ENCODE measurements around the gene STRAP.
"Not testable (repeated sequence)": the region's sequence is repeated elsewhere in the genome, so short reads cannot be mapped to it uniquely, and the experiment has no call there.

The STRAP gene

GRCh38 chr12:15928870-15929571 lies 46.8 kb downstream of the STRAP start:
- no peak for DNase-seq

DNA sequence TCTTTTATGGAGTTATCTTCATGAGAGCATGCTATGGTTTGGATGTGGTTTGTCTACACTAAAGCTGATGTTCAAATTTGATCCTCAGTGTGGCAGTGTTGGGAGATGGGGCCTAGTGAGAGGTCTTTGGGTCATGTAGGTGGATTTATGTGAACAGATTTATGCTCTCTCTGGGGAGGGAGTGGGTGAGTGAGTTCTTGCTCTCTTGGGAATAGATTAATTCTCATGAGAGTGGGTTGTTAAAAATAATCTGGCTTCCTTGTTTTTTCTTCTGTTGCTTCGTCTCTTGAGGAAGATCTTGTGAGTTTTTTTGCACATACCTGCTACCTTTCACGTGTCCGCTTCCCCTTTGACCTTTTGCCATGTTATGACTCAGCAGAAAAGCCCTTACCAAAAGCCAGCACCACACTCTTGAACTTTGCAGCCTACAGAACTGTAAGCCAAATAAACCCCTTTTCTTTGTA lies 49.4 kb downstream of the STRAP start:
- no peak for DNase-seq

DNA sequence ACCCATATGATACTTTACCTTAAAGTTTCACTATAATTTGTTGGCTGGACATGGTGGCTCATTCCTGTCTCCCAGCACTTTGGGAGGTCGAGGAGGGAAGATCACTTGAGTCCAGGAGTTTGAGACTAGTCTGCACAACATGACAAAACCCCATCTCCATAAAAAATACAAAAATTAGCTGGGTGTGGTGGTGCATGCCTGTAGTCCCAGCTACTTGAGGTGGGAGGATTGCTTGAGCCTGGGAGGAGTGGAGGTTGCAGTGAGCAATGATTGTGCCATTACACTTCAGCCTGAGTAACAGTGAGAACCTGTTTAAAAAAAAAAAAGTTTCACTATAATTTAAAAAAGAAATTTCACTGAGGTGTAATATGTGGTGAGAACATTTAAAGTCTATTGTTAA lies 50.1 kb downstream of the STRAP start:
- DNase-seq = no peak

DNA sequence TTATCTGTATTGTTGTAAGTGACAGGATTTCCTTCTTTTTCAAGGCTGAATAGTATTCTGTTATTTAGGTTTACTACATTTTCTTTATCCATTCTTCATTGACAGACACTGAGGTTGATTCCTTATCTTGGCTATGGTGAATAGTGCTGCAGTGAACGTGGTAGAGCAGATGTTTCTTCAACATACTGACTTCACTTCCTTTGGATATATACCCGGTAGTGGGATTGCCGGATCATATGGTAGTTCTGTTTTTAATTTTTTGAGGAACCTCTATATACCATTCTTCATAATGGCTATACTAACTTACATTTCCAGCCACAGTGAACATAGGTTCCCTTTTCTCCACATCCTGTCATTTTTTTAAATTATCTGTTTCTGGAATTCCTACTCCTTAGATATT lies 50.8 kb downstream of the STRAP start:
- no peak for DNase-seq

GRCh38 chr12:15933751-15934150 lies 51.6 kb downstream of the STRAP start:
- DNase-seq = no peak

DNA sequence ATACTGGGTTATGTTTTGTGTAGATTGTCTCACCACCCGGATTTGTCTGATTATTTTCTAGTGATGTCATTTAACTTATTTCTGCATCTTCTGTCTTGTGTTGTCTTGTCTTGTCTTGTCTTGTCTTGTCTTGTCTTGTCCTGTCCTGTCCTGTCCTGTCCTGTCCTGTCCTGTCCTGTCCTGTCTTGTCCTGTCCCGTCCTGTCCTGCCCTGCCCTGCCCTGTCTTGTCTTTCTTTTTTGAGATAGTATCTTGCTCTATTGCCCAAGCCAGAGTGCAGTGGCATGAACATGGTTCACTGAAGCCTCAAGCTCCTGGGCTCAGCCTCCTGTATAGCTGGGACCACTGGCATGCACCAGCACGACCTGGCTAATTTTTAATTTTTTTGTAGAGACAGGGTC lies 54.6 kb downstream of the STRAP start:
- no peak for DNase-seq

DNA sequence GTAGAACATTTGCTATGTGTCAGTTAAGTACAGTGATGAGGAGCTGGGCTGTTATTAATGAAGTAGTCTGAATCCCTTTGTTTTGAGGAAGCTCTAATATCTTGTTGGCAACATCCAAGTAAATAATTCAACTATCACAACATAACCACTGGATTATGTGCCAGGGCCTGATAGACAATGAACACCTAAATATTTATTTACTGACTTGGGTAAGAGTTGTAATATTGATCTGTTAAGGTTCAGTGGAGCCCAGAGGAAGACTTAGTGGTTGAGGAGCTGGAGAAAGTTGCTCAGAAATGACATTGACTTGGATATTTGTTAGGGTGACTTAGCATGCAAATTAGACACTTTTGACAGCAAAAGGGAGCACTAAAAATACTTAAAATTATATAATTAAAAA lies 55.7 kb downstream of the STRAP start:
- no peak for DNase-seq

DNA sequence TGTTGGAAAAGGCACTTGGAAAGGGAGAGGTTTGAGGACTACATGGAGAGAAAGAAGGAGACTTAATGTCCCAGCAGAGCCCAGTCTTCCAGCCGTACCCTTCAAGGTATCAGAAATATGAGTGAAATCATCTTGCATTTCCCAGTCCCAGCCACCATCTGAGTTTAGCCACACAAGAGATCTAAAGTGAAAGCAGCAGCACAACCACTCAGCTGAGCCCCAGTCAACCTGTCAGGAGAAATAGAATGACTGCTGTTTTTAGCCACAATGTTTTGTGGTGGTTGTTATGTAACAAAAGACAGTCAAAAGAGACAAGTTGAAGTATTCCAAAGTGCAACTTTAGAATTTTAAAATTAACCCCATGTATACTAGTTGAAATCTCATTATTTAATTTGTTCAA lies 56.9 kb downstream of the STRAP start:
- no peak for DNase-seq

- no peak for DNase-seq
Measured at GRCh38 chr12:15942475-15942874, 60.3 kb downstream of the STRAP start.

- DNase-seq = not testable (repeated sequence)
Measured at GRCh38 chr12:15943519-15943918, 61.3 kb downstream of the STRAP start.

- not testable (repeated sequence) for DNase-seq
Measured at GRCh38 chr12:15948461-15948860, 66.3 kb downstream of the STRAP start.

All from activated CD8-positive, alpha-beta memory T cell treated with anti-CD3 and anti-CD28 coated beads for 24 hours (primary cell).